GM19043 (cell line): ENCODE results near the gene ARHGAP23.
"Not testable (repeated sequence)": the region's sequence is repeated elsewhere in the genome, so short reads cannot be mapped to it uniquely, and the experiment has no call there.

Experiments used
- ATAC-seq: cut with Tn5 transposase; IDR thresholded peaks from one replicate; pipeline ENCODE4 v1.9.1; 2021; ENCODE audit warnings: low read depth; ENCODE audit not compliant: unreplicated experiment

The ARHGAP23 gene

GRCh38 chr17:38511150-38512108 is 83.2 kb downstream of the ARHGAP23 start:
- no peak for ATAC-seq

GRCh38 chr17:38512473-38513058 is 84.3 kb downstream of the ARHGAP23 start:
- no peak for ATAC-seq

GRCh38 chr17:38526526-38526925 is 98.3 kb downstream of the ARHGAP23 start:
- ATAC-seq, result not testable (repeated sequence)

- ATAC-seq, result not testable (repeated sequence)
Measured at GRCh38 chr17:38528141-38528540, 99.9 kb downstream of the ARHGAP23 start.

GRCh38 chr17:38530856-38531255 is 102.6 kb downstream of the ARHGAP23 start:
- ATAC-seq, result not testable (repeated sequence)

- not testable (repeated sequence) for ATAC-seq
Measured at GRCh38 chr17:38531761-38532160, 103.5 kb downstream of the ARHGAP23 start.

- no peak for ATAC-seq
Measured at GRCh38 chr17:38532451-38532850, 104.2 kb downstream of the ARHGAP23 start.

GRCh38 chr17:38533241-38533640 is 105.0 kb downstream of the ARHGAP23 start:
- no peak for ATAC-seq

GRCh38 chr17:38533866-38534497 is 105.7 kb downstream of the ARHGAP23 start:
- no peak for ATAC-seq

- no peak for ATAC-seq
Measured at GRCh38 chr17:38534498-38534885, 106.2 kb downstream of the ARHGAP23 start.

GRCh38 chr17:38535886-38536285 is 107.6 kb downstream of the ARHGAP23 start:
- no peak for ATAC-seq

- no peak for ATAC-seq
Measured at GRCh38 chr17:38536661-38537060, 108.4 kb downstream of the ARHGAP23 start.

GRCh38 chr17:38538906-38539305 is 110.6 kb downstream of the ARHGAP23 start:
- ATAC-seq, result no peak

- ATAC-seq, result no peak
Measured at GRCh38 chr17:38539386-38539785, 111.1 kb downstream of the ARHGAP23 start.

GRCh38 chr17:38540514-38541045 is 112.3 kb downstream of the ARHGAP23 start:
- no peak for ATAC-seq

GRCh38 chr17:38541281-38541680 is 113.0 kb downstream of the ARHGAP23 start:
- ATAC-seq, result no peak

GRCh38 chr17:38542286-38542685 is 114.0 kb downstream of the ARHGAP23 start:
- ATAC-seq, result no peak

GRCh38 chr17:38543403-38544174 is 115.3 kb downstream of the ARHGAP23 start:
- no peak for ATAC-seq

GRCh38 chr17:38544175-38544838 is 116.0 kb downstream of the ARHGAP23 start:
- ATAC-seq, result no peak

- ATAC-seq, result no peak
Measured at GRCh38 chr17:38544839-38545209, 116.6 kb downstream of the ARHGAP23 start.
